Trophoblast cell (in vitro differentiated cells and primary cell): ENCODE data around the gene CFAP45.

Experiments
- DNase-seq, 2 donors: peaks; one replicate each; pipeline ENCODE4 v3.0.0-alpha.2; 2016
- H2AFZ ChIP-seq: 2 replicates; pipeline ENCODE4 v1.6.1; 2013; ENCODE audit warnings: low read length, moderate library complexity, mild to moderate bottlenecking; ENCODE audit not compliant: insufficient read depth, poor library complexity
- H2AK5ac ChIP-seq: 2 replicates; pipeline ENCODE4 v1.6.1; 2013; ENCODE audit warnings: mild to moderate bottlenecking, low read length
- H2BK120ac ChIP-seq: 2 replicates; pipeline ENCODE4 v1.6.1; 2013; ENCODE audit warnings: low read length, mild to moderate bottlenecking, moderate library complexity; ENCODE audit not compliant: insufficient read depth, poor library complexity
- H2BK12ac ChIP-seq: 2 replicates; pipeline ENCODE4 v1.6.1; 2013; ENCODE audit warnings: mild to moderate bottlenecking, low read length, moderate library complexity
- H2BK5ac ChIP-seq: 2 replicates; pipeline ENCODE4 v1.6.1; 2013; ENCODE audit warnings: low read length, low read depth, moderate library complexity, mild to moderate bottlenecking; ENCODE audit not compliant: poor library complexity
- H3K14ac ChIP-seq: 2 replicates; pipeline ENCODE4 v1.6.1; 2013; ENCODE audit warnings: mild to moderate bottlenecking, low read length
- H3K18ac ChIP-seq: 2 replicates; pipeline ENCODE4 v1.6.1; 2013; ENCODE audit warnings: mild to moderate bottlenecking, low read length
- H3K23ac ChIP-seq: 2 replicates; pipeline ENCODE4 v1.6.1; 2013; ENCODE audit warnings: low read length
- H3K27ac ChIP-seq: 2 replicates; pipeline ENCODE4 v1.5.1; 2013; ENCODE audit warnings: low read depth, mild to moderate bottlenecking, inconsistent platforms, low read length, moderate library complexity
- H3K27me3 ChIP-seq: 2 replicates; pipeline ENCODE4 v1.6.1; 2013; ENCODE audit warnings: inconsistent platforms, mild to moderate bottlenecking, low read length, moderate library complexity; ENCODE audit not compliant: insufficient read depth
- H3K36me3 ChIP-seq, 2 experiments: 1 replicate in 1 of 2; 2 replicates in 1 of 2; pipeline ENCODE4 v1.6.1; 2013; ENCODE audit warnings: low read length in 2 of 2, mild to moderate bottlenecking in 2 of 2, moderate library complexity in 1 of 2; ENCODE audit not compliant: insufficient read depth in 2 of 2, control insufficient read depth in 1 of 2
- H3K4ac ChIP-seq: 2 replicates; pipeline ENCODE4 v1.6.1; 2013; ENCODE audit warnings: low read depth, mild to moderate bottlenecking, low read length, moderate library complexity
- H3K4me1 ChIP-seq, 2 experiments: 1 replicate in 1 of 2; 2 replicates in 1 of 2; pipeline ENCODE4 v1.6.1; 2013; ENCODE audit warnings: low read length in 2 of 2, mild to moderate bottlenecking in 2 of 2, moderate library complexity in 1 of 2; ENCODE audit not compliant: insufficient read depth in 2 of 2, control insufficient read depth in 1 of 2
- H3K4me2 ChIP-seq: 2 replicates; pipeline ENCODE4 v1.6.1; 2013; ENCODE audit warnings: inconsistent platforms, mild to moderate bottlenecking, low read length, moderate library complexity
- H3K4me3 ChIP-seq: 2 replicates; pipeline ENCODE4 v1.5.1; 2013; ENCODE audit warnings: mild to moderate bottlenecking, low read depth, low read length, inconsistent platforms
- H3K79me1 ChIP-seq: one replicate; pipeline ENCODE4 v1.6.1; 2013; ENCODE audit warnings: low read length
- H3K79me2 ChIP-seq: 2 replicates; pipeline ENCODE4 v1.6.1; 2013; ENCODE audit warnings: low read length, mild to moderate bottlenecking; ENCODE audit not compliant: control insufficient read depth, insufficient read depth, poor library complexity
- H3K9ac ChIP-seq: 2 replicates; pipeline ENCODE4 v1.6.1; 2013; ENCODE audit warnings: mild to moderate bottlenecking, low read length
- H3K9me3 ChIP-seq: 2 replicates; pipeline ENCODE4 v1.6.1; 2013; ENCODE audit warnings: low read depth, mild to moderate bottlenecking, control low read depth, inconsistent platforms, low read length; ENCODE audit not compliant: insufficient read depth
- H4K12ac ChIP-seq: 2 replicates; pipeline ENCODE4 v1.6.1; 2013; ENCODE audit warnings: low read depth, mild to moderate bottlenecking, low read length, moderate library complexity
- H4K8ac ChIP-seq: 2 replicates; pipeline ENCODE4 v1.6.1; 2013; ENCODE audit warnings: low read depth, mild to moderate bottlenecking, low read length, moderate library complexity
- H4K91ac ChIP-seq: one replicate; pipeline ENCODE4 v1.6.1; 2013; ENCODE audit warnings: low read depth, mild to moderate bottlenecking, low read length, moderate library complexity
- WGBS: extraction: QIAGEN DNeasy Blood & Tissue Kit; methylation state at CpG from one replicate; pipeline ENCODE4 v1.1.7; 2013; ENCODE audit warnings: missing lambda C conversion rate; ENCODE audit not compliant: insufficient read length, insufficient coverage; ENCODE audit errors: extremely low coverage; 5-methylcytosine and 5-hydroxymethylcytosine counted together

Gene CFAP45

GRCh38 chr1:159921700-159922504, 21.9 kb upstream of the CFAP45 start:
- peak overlapping the region; percentile 65 for H3K4me2 ChIP-seq
- DNase-seq = no peak
- H4K12ac ChIP-seq = no peak overlapping the region
- H3K9me3 ChIP-seq = peaks cover 2% of the 10 kb centered on the region
- peaks cover 38% of the 10 kb centered on the region for H3K79me2 ChIP-seq
- H3K23ac ChIP-seq = no peak overlapping the region
- no peak overlapping the region for H2AFZ ChIP-seq
- H3K14ac ChIP-seq = no peak overlapping the region
- peak overlapping the region; percentile 19 for H3K27ac ChIP-seq
- peak overlapping the region; percentile 3 for H2BK5ac ChIP-seq
- no peak overlapping the region for H2BK12ac ChIP-seq
- H3K4me1 ChIP-seq = peaks cover 31 to 36% of the 10 kb centered on the region in 2 experiments
- no peak overlapping the region for H2AK5ac ChIP-seq
- no peak overlapping the region for H3K4me3 ChIP-seq
- H2BK120ac ChIP-seq = no peak overlapping the region
- H4K8ac ChIP-seq = no peak overlapping the region
- H4K91ac ChIP-seq = peak overlapping the region; percentile 99
- WGBS = no CpG with 5 or more reads among the region's 18 CpGs
- H3K79me1 ChIP-seq = peaks cover 35% of the 10 kb centered on the region
- peaks cover 41 to 43% of the 10 kb centered on the region in 2 experiments for H3K36me3 ChIP-seq
- no peaks in the 10 kb centered on the region for H3K27me3 ChIP-seq
- H3K4ac ChIP-seq = peak overlapping the region; percentile 95
- H3K18ac ChIP-seq = no peak overlapping the region
- no peak overlapping the region for H3K9ac ChIP-seq

- no peak overlapping the region for H4K12ac ChIP-seq
- no peak overlapping the region for H3K4me3 ChIP-seq
- H3K14ac ChIP-seq = no peak overlapping the region
- no peak overlapping the region for H4K8ac ChIP-seq
- H3K18ac ChIP-seq = no peak overlapping the region
- H2BK12ac ChIP-seq = no peak overlapping the region
- no peak overlapping the region for H4K91ac ChIP-seq
- H3K27me3 ChIP-seq = no peaks in the 10 kb centered on the region
- H3K79me2 ChIP-seq = peaks cover 38% of the 10 kb centered on the region
- no peak overlapping the region for H3K27ac ChIP-seq
- H2BK120ac ChIP-seq = no peak overlapping the region
- peaks cover 2% of the 10 kb centered on the region for H3K9me3 ChIP-seq
- no peak overlapping the region for H2AFZ ChIP-seq
- no CpG with 5 or more reads among the region's 1 CpG for WGBS
- no peak overlapping the region for H3K9ac ChIP-seq
- no peak overlapping the region for H3K23ac ChIP-seq
- peaks cover 36 to 42% of the 10 kb centered on the region in 2 experiments for H3K4me1 ChIP-seq
- no peak overlapping the region for H3K4ac ChIP-seq
- no peak overlapping the region for H3K4me2 ChIP-seq
- peaks cover 37% of the 10 kb centered on the region for H3K79me1 ChIP-seq
- no peak overlapping the region for H2AK5ac ChIP-seq
- peak in 1 of 2 donors; percentile 27 for DNase-seq
- no peak overlapping the region for H2BK5ac ChIP-seq
- H3K36me3 ChIP-seq = peaks cover 41 to 43% of the 10 kb centered on the region in 2 experiments
Measured at GRCh38 chr1:159921251-159921650, 21.3 kb upstream of the CFAP45 start.

- H3K36me3 ChIP-seq = peaks cover 41 to 43% of the 10 kb centered on the region in 2 experiments
- H2BK120ac ChIP-seq = no peak overlapping the region
- H3K4me1 ChIP-seq = peaks cover 40 to 43% of the 10 kb centered on the region in 2 experiments
- H2BK12ac ChIP-seq = no peak overlapping the region
- no peak overlapping the region for H3K4me3 ChIP-seq
- H3K27me3 ChIP-seq = no peaks in the 10 kb centered on the region
- H3K18ac ChIP-seq = no peak overlapping the region
- no peak overlapping the region for H4K91ac ChIP-seq
- H3K23ac ChIP-seq = no peak overlapping the region
- no peak for DNase-seq
- no peak overlapping the region for H2BK5ac ChIP-seq
- peaks cover 2% of the 10 kb centered on the region for H3K9me3 ChIP-seq
- WGBS = no CpG with 5 or more reads among the region's 1 CpG
- H4K8ac ChIP-seq = no peak overlapping the region
- H3K4me2 ChIP-seq = no peak overlapping the region
- no peak overlapping the region for H3K9ac ChIP-seq
- no peak overlapping the region for H4K12ac ChIP-seq
- peaks cover 36% of the 10 kb centered on the region for H3K79me1 ChIP-seq
- H2AFZ ChIP-seq = no peak overlapping the region
- no peak overlapping the region for H3K14ac ChIP-seq
- peaks cover 38% of the 10 kb centered on the region for H3K79me2 ChIP-seq
- H2AK5ac ChIP-seq = no peak overlapping the region
- H3K27ac ChIP-seq = no peak overlapping the region
- H3K4ac ChIP-seq = no peak overlapping the region
Measured at GRCh38 chr1:159920651-159921050, 20.7 kb upstream of the CFAP45 start.

- Histone ChIP-seq H3K4ac (no peak overlapping the region), H2BK12ac (no peak overlapping the region), H3K79me1 (peaks cover 38% of the 10 kb centered on the region), H2AK5ac (no peak overlapping the region), H2BK120ac (no peak overlapping the region), H3K14ac (no peak overlapping the region), H3K36me3 (peaks cover 41 to 43% of the 10 kb centered on the region in 2 experiments), H3K27ac (no peak overlapping the region), H3K4me2 (no peak overlapping the region), H3K4me1 (peaks cover 44 to 47% of the 10 kb centered on the region in 2 experiments), H3K18ac (no peak overlapping the region), H2AFZ (no peak overlapping the region), H2BK5ac (no peak overlapping the region), H3K9me3 (peaks cover 2% of the 10 kb centered on the region), H4K12ac (no peak overlapping the region), H3K23ac (no peak overlapping the region), H3K4me3 (no peak overlapping the region), H4K8ac (no peak overlapping the region), H3K79me2 (peaks cover 37% of the 10 kb centered on the region), H4K91ac (no peak overlapping the region), H3K9ac (no peak overlapping the region), H3K27me3 (no peaks in the 10 kb centered on the region)
- DNase-seq = no peak
- no CpG with 5 or more reads among the region's 10 CpGs for WGBS
Measured at GRCh38 chr1:159920202-159920601, 20.2 kb upstream of the CFAP45 start.
